Smooth muscle cell (in vitro differentiated cells): ENCODE measurements around the gene STPG3. TPM values are rescaled to one million over a fixed set of nuclear protein-coding genes. Genes with fewer than 3 reads are reported as not detected.

Source experiments
- DNase-seq: peaks from one replicate; lab custom pipeline; 2025; ENCODE audit not compliant: unreplicated experiment; lab: John Stamatoyannopoulos, UW
- H2AFZ ChIP-seq: fragments of 200-600 bp; sonication (generic); 2 replicates; pipeline ENCODE4 v1.6.0; 2016; ENCODE audit warnings: antibody characterized with exemption, low read depth, mild to moderate bottlenecking
- H3F3A ChIP-seq: fragments of 200-600 bp; sonication (generic); 2 replicates; pipeline ENCODE4 v1.6.0; 2017; ENCODE audit warnings: antibody characterized with exemption, low read depth
- H3K27ac ChIP-seq: fragments of 200-600 bp; sonication (generic); 2 replicates; pipeline ENCODE4 v1.5.1; 2016; ENCODE audit warnings: low read depth, mild to moderate bottlenecking
- H3K27me3 ChIP-seq: fragments of 200-600 bp; sonication (generic); 2 replicates; pipeline ENCODE4 v1.6.1; 2016; ENCODE audit warnings: low read depth, mild to moderate bottlenecking
- H3K36me3 ChIP-seq: fragments of 200-600 bp; sonication (generic); 2 replicates; pipeline ENCODE4 v1.5.1; 2016; ENCODE audit warnings: low read depth
- H3K4me1 ChIP-seq: fragments of 200-600 bp; sonication (generic); 2 replicates; pipeline ENCODE4 v1.5.1; 2016; ENCODE audit warnings: low read depth
- H3K4me2 ChIP-seq: fragments of 200-600 bp; sonication (generic); 2 replicates; pipeline ENCODE4 v1.6.0; 2016; ENCODE audit warnings: mild to moderate bottlenecking
- H3K4me3 ChIP-seq: fragments of 200-600 bp; sonication (generic); 2 replicates; pipeline ENCODE4 v1.5.1; 2016; ENCODE audit warnings: mild to moderate bottlenecking
- H3K79me2 ChIP-seq: fragments of 200-600 bp; sonication (generic); 2 replicates; pipeline ENCODE4 v1.6.0; 2016; ENCODE audit warnings: low read depth, mild to moderate bottlenecking
- H3K9ac ChIP-seq: fragments of 200-600 bp; sonication (generic); 2 replicates; pipeline ENCODE4 v1.6.0; 2016; ENCODE audit warnings: low read depth
- H3K9me3 ChIP-seq: fragments of 200-600 bp; sonication (generic); replicated peaks from 2 replicates; pipeline ENCODE4 v1.5.1; 2016; ENCODE audit warnings: low read depth
- H4K20me1 ChIP-seq: fragments of 200-600 bp; sonication (generic); 2 replicates; pipeline ENCODE4 v1.6.0; 2016; ENCODE audit warnings: low read depth
- CTCF ChIP-seq: fragments of 200-600 bp; sonication (generic); IDR thresholded peaks from 2 replicates; pipeline ENCODE4 v1.5.1; 2017; ENCODE audit warnings: borderline replicate concordance, mild to moderate bottlenecking, antibody characterized with exemption; ENCODE audit not compliant: insufficient read depth, poor library complexity, severe bottlenecking
- WGBS: methylation state at CpG from one replicate; pipeline ENCODE4 v1.1.7; 2016; ENCODE audit warnings: low lambda C conversion rate; 5-methylcytosine and 5-hydroxymethylcytosine counted together
- polyA plus RNA-seq: library from polyadenylated mRNA; unstranded; fragments of >200 nt; fragmentation: Nextera tagmentation; extraction: Ambion mirVana; gene quantifications from 2 replicates; pipeline ENCODE4 v1.2.1, GENCODE V29; 2016
- total RNA-seq: library from RNA; depleted of rRNA; stranded (reverse); fragments of >200 nt; gene quantifications from 2 replicates; pipeline ENCODE4 v1.2.3, GENCODE V29; 2014

STPG3 gene
- total and polyA plus RNA-seq, 2 experiments from 2014 or later: not detected

- Histone ChIP-seq H3K4me2 (no peak overlapping the region), H3K79me2 (no peaks in the 10 kb centered on the region)
- no peak for TF ChIP-seq CTCF
These were observed 42.0 kb downstream of the STPG3 start for GRCh38 chr9:137293094-137293481.

GRCh38 chr9:137293482-137294090 lies 42.5 kb downstream of the STPG3 start:
- H3K9ac ChIP-seq: no peak overlapping the region
- WGBS: 89% methylated on average over 29 of the region's 29 CpGs
- no peak overlapping the region for H3K4me2 ChIP-seq
- H3K36me3 ChIP-seq: no peaks in the 10 kb centered on the region
- H2AFZ ChIP-seq: no peak overlapping the region
- no peaks in the 10 kb centered on the region for H3K79me2 ChIP-seq
- no peaks in the 10 kb centered on the region for H3F3A ChIP-seq
- H3K9me3 ChIP-seq: no peaks in the 10 kb centered on the region
- H3K27me3 ChIP-seq: peaks cover 38% of the 10 kb centered on the region
- no peak overlapping the region for H3K27ac ChIP-seq
- H3K4me1 ChIP-seq: peaks cover 5% of the 10 kb centered on the region
- no peaks in the 10 kb centered on the region for H4K20me1 ChIP-seq
- no peak for TF ChIP-seq CTCF
- H3K4me3 ChIP-seq: no peak overlapping the region
- DNase-seq: no peak

More at GRCh38 chr9:137293094-137293481, 42.0 kb downstream of the STPG3 start:
- H3K27me3 ChIP-seq: peaks cover 33% of the 10 kb centered on the region
- 86% methylated on average over 15 of the region's 15 CpGs for WGBS
- H3K9me3 ChIP-seq: no peaks in the 10 kb centered on the region
- no peak overlapping the region for H3K9ac ChIP-seq
- H3K4me1 ChIP-seq: peaks cover 5% of the 10 kb centered on the region
- H4K20me1 ChIP-seq: no peaks in the 10 kb centered on the region
- DNase-seq: no peak
- no peak overlapping the region for H2AFZ ChIP-seq
- no peak overlapping the region for H3K4me3 ChIP-seq
- no peak overlapping the region for H3K27ac ChIP-seq
- no peaks in the 10 kb centered on the region for H3F3A ChIP-seq
- no peaks in the 10 kb centered on the region for H3K36me3 ChIP-seq

- H2AFZ ChIP-seq: no peak overlapping the region
- no peaks in the 10 kb centered on the region for H4K20me1 ChIP-seq
- H3K4me2 ChIP-seq: no peak overlapping the region
- TF ChIP-seq CTCF: no peak
- H3K9me3 ChIP-seq: no peaks in the 10 kb centered on the region
- no peak overlapping the region for H3K4me3 ChIP-seq
- WGBS: 74% methylated on average over 11 of the region's 11 CpGs
- H3K36me3 ChIP-seq: no peaks in the 10 kb centered on the region
- no peaks in the 10 kb centered on the region for H3K79me2 ChIP-seq
- H3K4me1 ChIP-seq: peaks cover 11% of the 10 kb centered on the region
- H3F3A ChIP-seq: no peaks in the 10 kb centered on the region
- peaks cover 44% of the 10 kb centered on the region for H3K27me3 ChIP-seq
- DNase-seq: no peak
- H3K27ac ChIP-seq: no peak overlapping the region
- no peak overlapping the region for H3K9ac ChIP-seq
These were observed 43.1 kb downstream of the STPG3 start for GRCh38 chr9:137294091-137294680.
